Neural cell (in vitro differentiated cells): ENCODE measurements around the gene PTCD1. TPM values are rescaled to one million over a fixed set of nuclear protein-coding genes. Genes with fewer than 3 reads are reported as not detected.

ENCODE experiments used
- H2AFZ ChIP-seq: fragments of 200-600, 300-800 bp; sonication (generic), shearing (Covaris generic); 2 replicates; pipeline ENCODE4 v1.6.0; 2014; ENCODE audit warnings: low read depth, mild to moderate bottlenecking, antibody characterized with exemption, low read length, moderate library complexity
- H3F3A ChIP-seq: fragments of 200-600 bp; shearing (Covaris generic); 2 replicates; pipeline ENCODE4 v1.6.1; 2016; ENCODE audit warnings: mild to moderate bottlenecking, moderate library complexity, mixed read lengths, antibody characterized with exemption, low read length; ENCODE audit not compliant: insufficient read depth, poor library complexity, severe bottlenecking
- H3K27ac ChIP-seq: fragments of 200-600, 300-800 bp; sonication (generic), shearing (Covaris generic); 2 replicates; pipeline ENCODE4 v1.5.1; 2014; ENCODE audit warnings: mild to moderate bottlenecking, low read length, moderate library complexity
- H3K27me3 ChIP-seq: fragments of 300-800, 200-600 bp; sonication (generic), shearing (Covaris generic); 2 replicates; pipeline ENCODE4 v1.6.0; 2014; ENCODE audit warnings: mild to moderate bottlenecking, low read depth, low read length, moderate library complexity; ENCODE audit not compliant: insufficient read depth
- H3K36me3 ChIP-seq: fragments of 300-800, 200-600 bp; sonication (generic), shearing (Covaris generic); 2 replicates; pipeline ENCODE4 v1.5.1; 2014; ENCODE audit warnings: mild to moderate bottlenecking, antibody characterized with exemption, low read length, moderate library complexity; ENCODE audit not compliant: insufficient read depth
- H3K4me2 ChIP-seq: fragments of 300-800, 200-600 bp; sonication (generic), shearing (Covaris generic); 2 replicates; pipeline ENCODE4 v1.6.0; 2014; ENCODE audit warnings: mild to moderate bottlenecking, low read length
- H3K4me3 ChIP-seq: fragments of 300-800, 200-600 bp; sonication (generic), shearing (Covaris generic); 2 replicates; pipeline ENCODE4 v1.5.1; 2014; ENCODE audit warnings: mild to moderate bottlenecking, low read length, moderate library complexity
- H3K79me2 ChIP-seq: fragments of 200-600 bp; shearing (Covaris generic); replicated peaks from 2 replicates; pipeline ENCODE4 v1.6.0; 2014; ENCODE audit warnings: mild to moderate bottlenecking, low read length, moderate library complexity; ENCODE audit not compliant: insufficient read depth
- H3K9ac ChIP-seq: fragments of 300-800, 200-600 bp; sonication (generic), shearing (Covaris generic); 2 replicates; pipeline ENCODE4 v1.6.1; 2016; ENCODE audit warnings: mild to moderate bottlenecking, low read length, mixed read lengths
- H3K9me2 ChIP-seq: fragments of 200-600 bp; shearing (Covaris generic); 2 replicates; pipeline ENCODE4 v1.6.1; 2016; ENCODE audit warnings: mild to moderate bottlenecking, low read length, mixed read lengths; ENCODE audit not compliant: insufficient read depth
- H3K9me3 ChIP-seq: fragments of 200-600, 300-800 bp; sonication (generic), shearing (Covaris generic); 2 replicates; pipeline ENCODE4 v1.6.1; 2016; ENCODE audit warnings: mild to moderate bottlenecking, mixed run types, low read length, moderate library complexity, mixed read lengths
- H4K20me1 ChIP-seq: fragments of 200-600 bp; shearing (Covaris generic); 2 replicates; pipeline ENCODE4 v1.6.1; 2016; ENCODE audit warnings: mild to moderate bottlenecking, mixed run types; ENCODE audit not compliant: insufficient read depth
- EP300 ChIP-seq: fragments of 450-650 bp; conservative IDR thresholded peaks from 2 replicates; pipeline ENCODE4 v1.6.1; 2014; ENCODE audit warnings: antibody characterized with exemption, mild to moderate bottlenecking, moderate library complexity; ENCODE audit not compliant: poor library complexity, severe bottlenecking
- EZH2 ChIP-seq: fragments of 200-600, 300-800 bp; shearing (Covaris generic), sonication (generic); IDR thresholded peaks from 2 replicates; pipeline ENCODE4 v1.6.1; 2014; ENCODE audit warnings: antibody characterized with exemption, low read length, borderline replicate concordance, mild to moderate bottlenecking; ENCODE audit not compliant: insufficient read depth, poor library complexity, severe bottlenecking
- MXI1 ChIP-seq: fragments of 450-650 bp; conservative IDR thresholded peaks from 2 replicates; pipeline ENCODE4 v1.6.1; 2014; ENCODE audit warnings: antibody characterized with exemption, mild to moderate bottlenecking; ENCODE audit not compliant: poor library complexity, severe bottlenecking
- POLR2AphosphoS5 ChIP-seq: IDR thresholded peaks from 2 replicates; pipeline ENCODE4 v1.6.1; 2012
- RAD21 ChIP-seq: fragments of 450-650 bp; conservative IDR thresholded peaks from 2 replicates; pipeline ENCODE4 v1.6.1; 2014; ENCODE audit warnings: antibody characterized with exemption, mild to moderate bottlenecking, moderate library complexity
- SMC3 ChIP-seq: fragments of 450-650 bp; conservative IDR thresholded peaks from 2 replicates; pipeline ENCODE4 v1.6.1; 2014; ENCODE audit warnings: antibody characterized with exemption, mild to moderate bottlenecking, moderate library complexity; ENCODE audit not compliant: poor library complexity
- TAF1 ChIP-seq: IDR thresholded peaks from 2 replicates; pipeline ENCODE4 v1.6.1; 2012; ENCODE audit warnings: low read depth
- polyA plus RNA-seq: library from polyadenylated mRNA; depleted of rRNA; stranded (reverse); fragments of >200 nt; gene quantifications from 2 replicates; pipeline ENCODE4 v1.2.3, GENCODE V29; 2014
- TF ChIP-seq, protein P1 (sequence below): IDR thresholded peaks from 2 replicates; pipeline ENCODE4 v1.6.1; 2012; ENCODE audit warnings: borderline replicate concordance
- TF ChIP-seq, protein P2 (sequence below): fragments of 450-650 bp; IDR thresholded peaks from 2 replicates; pipeline ENCODE4 v1.5.1; 2014; ENCODE audit warnings: antibody characterized with exemption, mild to moderate bottlenecking, moderate library complexity; ENCODE audit not compliant: poor library complexity, severe bottlenecking

Gene PTCD1
- polyA plus RNA-seq, 1 donor from 2014 or later: 4.0 TPM

DNA sequence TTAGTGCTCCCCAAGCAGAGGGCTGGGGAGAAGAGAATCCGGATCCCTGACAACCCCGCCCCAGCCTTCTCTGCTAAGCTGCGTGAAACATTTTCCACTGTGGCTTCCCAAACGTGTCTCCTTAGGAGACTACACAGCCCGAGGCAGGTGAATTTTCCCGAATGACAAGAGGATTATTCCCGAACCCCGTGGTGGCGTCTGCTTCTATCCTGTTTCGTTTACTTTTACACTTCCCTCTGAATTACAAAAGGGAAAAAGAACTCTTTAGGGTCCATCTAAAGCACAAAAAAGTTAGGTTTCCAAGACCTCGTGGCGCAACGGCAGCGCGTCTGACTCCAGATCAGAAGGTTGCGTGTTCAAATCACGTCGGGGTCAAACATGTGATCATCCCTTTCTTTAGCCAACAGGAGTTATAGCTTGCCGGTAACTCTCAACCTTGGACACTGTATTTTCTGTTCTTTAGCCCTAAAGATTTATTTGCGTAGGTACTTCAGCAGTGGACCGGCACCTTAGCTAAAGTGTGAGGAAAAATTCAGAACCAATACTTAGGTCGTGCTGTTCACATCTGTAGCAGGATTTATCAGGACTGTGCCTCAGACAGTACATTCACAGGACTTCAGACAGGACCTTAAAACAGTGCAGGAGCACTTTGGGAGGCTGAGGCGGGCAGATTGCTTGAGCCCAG, 30.9 kb upstream of the PTCD1 start:
- Histone ChIP-seq H2AFZ (no peak overlapping the region), H3K4me3 (no peak overlapping the region), H3K9me2 (no peaks in the 10 kb centered on the region)

DNA sequence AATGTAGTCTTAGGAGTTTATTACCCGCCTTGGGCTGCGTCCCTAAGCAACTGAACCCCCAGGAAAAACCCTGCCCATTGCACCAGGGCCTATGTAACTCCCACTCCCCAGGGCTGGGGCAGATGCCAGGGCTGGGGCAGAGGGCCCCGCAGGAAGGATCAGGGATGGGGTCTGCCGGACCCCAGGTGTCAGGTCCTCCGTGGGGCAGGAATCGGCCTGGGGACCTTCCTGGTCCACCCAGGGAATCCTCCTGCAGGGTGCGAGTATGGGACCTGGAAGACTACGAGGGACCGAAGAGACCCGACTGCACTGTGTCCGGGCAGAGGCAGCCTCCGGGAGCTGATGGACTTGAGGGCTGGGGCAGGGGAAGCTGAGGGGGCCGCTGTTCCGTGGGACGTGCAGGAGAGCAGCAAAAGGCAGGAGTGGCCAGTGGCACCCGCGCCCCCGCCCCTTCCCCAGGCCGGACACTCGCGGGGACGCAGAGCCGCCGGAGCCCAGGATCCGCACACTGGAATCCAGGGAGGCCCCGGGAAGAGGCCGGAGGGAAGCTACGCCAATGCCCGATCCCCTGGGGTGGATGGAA, 29.8 kb upstream of the PTCD1 start:
- no peak overlapping the region for H3K4me2 ChIP-seq
- TF ChIP-seq, protein P1, sequence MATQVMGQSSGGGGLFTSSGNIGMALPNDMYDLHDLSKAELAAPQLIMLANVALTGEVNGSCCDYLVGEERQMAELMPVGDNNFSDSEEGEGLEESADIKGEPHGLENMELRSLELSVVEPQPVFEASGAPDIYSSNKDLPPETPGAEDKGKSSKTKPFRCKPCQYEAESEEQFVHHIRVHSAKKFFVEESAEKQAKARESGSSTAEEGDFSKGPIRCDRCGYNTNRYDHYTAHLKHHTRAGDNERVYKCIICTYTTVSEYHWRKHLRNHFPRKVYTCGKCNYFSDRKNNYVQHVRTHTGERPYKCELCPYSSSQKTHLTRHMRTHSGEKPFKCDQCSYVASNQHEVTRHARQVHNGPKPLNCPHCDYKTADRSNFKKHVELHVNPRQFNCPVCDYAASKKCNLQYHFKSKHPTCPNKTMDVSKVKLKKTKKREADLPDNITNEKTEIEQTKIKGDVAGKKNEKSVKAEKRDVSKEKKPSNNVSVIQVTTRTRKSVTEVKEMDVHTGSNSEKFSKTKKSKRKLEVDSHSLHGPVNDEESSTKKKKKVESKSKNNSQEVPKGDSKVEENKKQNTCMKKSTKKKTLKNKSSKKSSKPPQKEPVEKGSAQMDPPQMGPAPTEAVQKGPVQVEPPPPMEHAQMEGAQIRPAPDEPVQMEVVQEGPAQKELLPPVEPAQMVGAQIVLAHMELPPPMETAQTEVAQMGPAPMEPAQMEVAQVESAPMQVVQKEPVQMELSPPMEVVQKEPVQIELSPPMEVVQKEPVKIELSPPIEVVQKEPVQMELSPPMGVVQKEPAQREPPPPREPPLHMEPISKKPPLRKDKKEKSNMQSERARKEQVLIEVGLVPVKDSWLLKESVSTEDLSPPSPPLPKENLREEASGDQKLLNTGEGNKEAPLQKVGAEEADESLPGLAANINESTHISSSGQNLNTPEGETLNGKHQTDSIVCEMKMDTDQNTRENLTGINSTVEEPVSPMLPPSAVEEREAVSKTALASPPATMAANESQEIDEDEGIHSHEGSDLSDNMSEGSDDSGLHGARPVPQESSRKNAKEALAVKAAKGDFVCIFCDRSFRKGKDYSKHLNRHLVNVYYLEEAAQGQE: no peak
- TF ChIP-seq TAF1 (no peak), MXI1 (no peak), RAD21 (no peak), EP300 (no peak), SMC3 (no peak), POLR2AphosphoS5 (no peak), EZH2 (no peak)
- TF ChIP-seq, protein P2, sequence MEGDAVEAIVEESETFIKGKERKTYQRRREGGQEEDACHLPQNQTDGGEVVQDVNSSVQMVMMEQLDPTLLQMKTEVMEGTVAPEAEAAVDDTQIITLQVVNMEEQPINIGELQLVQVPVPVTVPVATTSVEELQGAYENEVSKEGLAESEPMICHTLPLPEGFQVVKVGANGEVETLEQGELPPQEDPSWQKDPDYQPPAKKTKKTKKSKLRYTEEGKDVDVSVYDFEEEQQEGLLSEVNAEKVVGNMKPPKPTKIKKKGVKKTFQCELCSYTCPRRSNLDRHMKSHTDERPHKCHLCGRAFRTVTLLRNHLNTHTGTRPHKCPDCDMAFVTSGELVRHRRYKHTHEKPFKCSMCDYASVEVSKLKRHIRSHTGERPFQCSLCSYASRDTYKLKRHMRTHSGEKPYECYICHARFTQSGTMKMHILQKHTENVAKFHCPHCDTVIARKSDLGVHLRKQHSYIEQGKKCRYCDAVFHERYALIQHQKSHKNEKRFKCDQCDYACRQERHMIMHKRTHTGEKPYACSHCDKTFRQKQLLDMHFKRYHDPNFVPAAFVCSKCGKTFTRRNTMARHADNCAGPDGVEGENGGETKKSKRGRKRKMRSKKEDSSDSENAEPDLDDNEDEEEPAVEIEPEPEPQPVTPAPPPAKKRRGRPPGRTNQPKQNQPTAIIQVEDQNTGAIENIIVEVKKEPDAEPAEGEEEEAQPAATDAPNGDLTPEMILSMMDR: no peak
- H3F3A ChIP-seq: no peaks in the 10 kb centered on the region
- no peaks in the 10 kb centered on the region for H3K9me3 ChIP-seq
- H3K27ac ChIP-seq: no peak overlapping the region
- H3K36me3 ChIP-seq: no peaks in the 10 kb centered on the region
- H3K27me3 ChIP-seq: no peaks in the 10 kb centered on the region
- H3K79me2 ChIP-seq: peaks cover 36% of the 10 kb centered on the region
- no peak overlapping the region for H3K4me3 ChIP-seq
- no peaks in the 10 kb centered on the region for H3K9me2 ChIP-seq
- no peak overlapping the region for H2AFZ ChIP-seq
- no peak overlapping the region for H3K9ac ChIP-seq
- H4K20me1 ChIP-seq: no peaks in the 10 kb centered on the region

More for the DNA sequence above, 30.9 kb upstream of the PTCD1 start:
- H3K4me2 ChIP-seq: no peak overlapping the region
- H3K36me3 ChIP-seq: no peaks in the 10 kb centered on the region
- no peak overlapping the region for H3K9ac ChIP-seq
- H3K9me3 ChIP-seq: no peaks in the 10 kb centered on the region
- H3K27me3 ChIP-seq: no peaks in the 10 kb centered on the region
- TF ChIP-seq, protein P2: no peak
- no peaks in the 10 kb centered on the region for H4K20me1 ChIP-seq
- no peaks in the 10 kb centered on the region for H3F3A ChIP-seq
- no peak overlapping the region for H3K27ac ChIP-seq
- peaks cover 36% of the 10 kb centered on the region for H3K79me2 ChIP-seq
